HG02852 (cell line): ENCODE data around the gene NEMP1.
A peak's percentile ranks its signal among the peaks of the same experiment; 100 is the strongest.
"Not testable (repeated sequence)": the region's sequence is repeated elsewhere in the genome, so short reads cannot be mapped to it uniquely, and the experiment has no call there.

ENCODE experiments used
- ATAC-seq: cut with Tn5 transposase; IDR thresholded peaks from one replicate; pipeline ENCODE4 v1.9.1; 2021; ENCODE audit warnings: mild to moderate bottlenecking, moderate library complexity; ENCODE audit not compliant: unreplicated experiment

The NEMP1 gene, protein sequence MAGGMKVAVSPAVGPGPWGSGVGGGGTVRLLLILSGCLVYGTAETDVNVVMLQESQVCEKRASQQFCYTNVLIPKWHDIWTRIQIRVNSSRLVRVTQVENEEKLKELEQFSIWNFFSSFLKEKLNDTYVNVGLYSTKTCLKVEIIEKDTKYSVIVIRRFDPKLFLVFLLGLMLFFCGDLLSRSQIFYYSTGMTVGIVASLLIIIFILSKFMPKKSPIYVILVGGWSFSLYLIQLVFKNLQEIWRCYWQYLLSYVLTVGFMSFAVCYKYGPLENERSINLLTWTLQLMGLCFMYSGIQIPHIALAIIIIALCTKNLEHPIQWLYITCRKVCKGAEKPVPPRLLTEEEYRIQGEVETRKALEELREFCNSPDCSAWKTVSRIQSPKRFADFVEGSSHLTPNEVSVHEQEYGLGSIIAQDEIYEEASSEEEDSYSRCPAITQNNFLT

DNA sequence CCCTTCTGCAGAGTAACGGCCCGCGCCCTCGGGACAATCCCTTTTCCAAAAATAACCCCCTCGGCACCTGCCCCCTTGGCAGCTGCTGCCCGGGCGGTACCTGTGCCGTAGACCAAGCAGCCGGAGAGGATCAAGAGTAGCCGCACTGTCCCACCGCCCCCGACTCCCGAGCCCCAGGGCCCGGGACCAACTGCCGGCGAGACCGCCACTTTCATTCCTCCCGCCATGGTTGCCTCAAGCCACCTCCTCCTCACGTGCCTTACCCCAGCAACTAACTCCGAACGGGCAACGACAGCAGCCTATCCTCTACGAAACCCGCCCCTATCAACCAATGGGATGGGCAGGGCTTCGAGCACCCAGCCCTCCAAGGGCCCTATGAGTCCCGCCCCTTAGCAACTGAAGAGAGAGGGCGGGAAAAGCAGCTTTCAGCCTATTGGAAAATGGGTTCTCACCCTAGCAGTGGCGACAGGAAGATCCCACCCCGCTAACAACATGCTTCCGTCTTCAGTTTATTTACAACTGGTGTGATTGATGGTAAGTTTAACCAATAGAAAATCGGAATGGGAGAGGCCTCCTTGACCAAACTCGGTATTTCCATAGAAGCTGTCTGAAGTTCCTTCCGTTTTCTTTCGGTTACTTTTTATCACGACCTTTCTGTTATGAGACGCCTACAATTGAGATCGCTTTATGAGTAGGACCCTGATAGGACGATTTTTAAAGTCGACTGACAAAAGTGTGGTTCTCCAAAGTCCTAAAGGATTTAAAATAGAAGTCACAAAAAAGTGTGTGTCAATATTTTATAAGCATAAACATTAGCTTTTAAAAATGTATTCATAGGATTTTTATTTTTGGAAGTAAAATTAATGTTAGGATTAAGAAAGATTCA lies at the start of gene NEMP1:
TSS of gene NEMP1 (minus strand) at position 273 of the 886 bp plus-strand sequence. CDS start at position 227, 46 bp downstream.
- ATAC-seq = peak; percentile 98

DNA sequence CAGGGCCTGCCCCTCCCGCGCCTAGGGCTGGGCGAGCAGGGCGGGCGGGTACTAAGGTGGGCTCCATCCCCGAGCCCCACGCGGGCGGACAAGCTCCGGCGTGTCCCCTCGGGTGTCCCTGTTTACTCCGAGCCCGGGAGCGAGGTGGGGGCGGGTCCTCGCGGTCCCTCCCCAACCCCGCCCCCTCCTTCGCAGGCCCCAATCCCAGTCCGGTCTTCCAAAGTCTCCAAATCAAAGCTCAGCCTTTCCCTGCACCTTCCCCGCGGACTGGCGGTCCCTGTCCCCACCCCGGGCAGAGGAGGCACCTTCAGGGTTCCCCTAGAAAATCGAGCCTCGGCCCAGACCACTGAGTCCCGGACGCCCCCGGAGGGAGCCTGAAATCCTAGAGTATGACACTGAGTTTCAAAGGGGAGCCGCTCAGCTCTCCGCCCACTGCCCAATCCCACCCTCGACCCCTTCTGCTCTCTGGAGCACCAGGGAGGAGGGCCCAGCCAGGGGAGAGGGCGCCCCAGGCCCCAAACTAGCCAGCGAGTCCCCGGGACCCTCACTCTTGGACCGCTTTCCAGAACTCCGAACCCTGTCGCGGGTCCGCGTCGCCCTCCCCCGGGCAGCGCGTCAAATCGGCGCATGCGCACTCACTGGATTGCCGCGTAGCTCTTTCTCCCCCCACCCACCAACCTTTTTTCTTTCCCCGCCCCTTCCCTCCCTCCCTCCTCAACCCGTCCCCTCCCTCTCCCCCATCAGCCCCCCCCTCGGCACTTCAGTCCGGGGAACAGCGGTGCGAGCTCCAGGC lies 49.3 kb upstream of the NEMP1 start, which contains the start of gene LRP1:
TSS of gene LRP1 (plus strand) at position 758 of the 793 bp plus-strand sequence. CDS start 482 bp downstream, outside the sequence.
- peak; percentile 42 for ATAC-seq

DNA sequence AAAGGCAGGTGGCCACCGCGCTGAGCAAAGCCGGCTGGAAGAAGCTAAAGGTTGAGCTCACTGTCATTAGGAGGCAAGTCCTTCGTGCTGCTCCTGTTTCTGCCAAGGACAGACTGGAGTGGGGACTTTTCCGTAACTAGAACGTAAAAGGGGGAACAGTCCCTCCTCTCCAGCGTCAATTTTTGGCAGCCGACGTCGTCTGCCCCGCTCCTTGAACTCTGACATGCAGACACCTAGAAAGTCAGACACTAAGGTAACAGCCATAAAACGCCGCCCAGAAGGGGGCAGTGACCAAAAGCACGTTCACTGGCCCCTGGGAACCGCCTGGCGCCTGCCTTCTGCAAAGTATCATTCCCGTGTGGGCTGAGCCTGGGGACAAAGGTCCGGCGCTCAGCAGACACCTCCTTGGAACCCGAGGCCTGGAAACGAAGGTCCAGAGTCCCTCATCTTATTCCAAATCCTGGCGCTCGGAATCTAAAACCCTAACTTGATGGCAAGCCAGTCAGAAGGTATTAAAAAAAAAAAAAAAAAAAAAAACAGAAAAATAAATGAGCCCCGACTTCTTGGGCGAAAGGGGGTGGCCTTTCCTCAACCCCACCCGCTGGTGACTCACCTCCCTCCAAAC lies 48.6 kb upstream of the NEMP1 start:
- ATAC-seq = no peak

DNA sequence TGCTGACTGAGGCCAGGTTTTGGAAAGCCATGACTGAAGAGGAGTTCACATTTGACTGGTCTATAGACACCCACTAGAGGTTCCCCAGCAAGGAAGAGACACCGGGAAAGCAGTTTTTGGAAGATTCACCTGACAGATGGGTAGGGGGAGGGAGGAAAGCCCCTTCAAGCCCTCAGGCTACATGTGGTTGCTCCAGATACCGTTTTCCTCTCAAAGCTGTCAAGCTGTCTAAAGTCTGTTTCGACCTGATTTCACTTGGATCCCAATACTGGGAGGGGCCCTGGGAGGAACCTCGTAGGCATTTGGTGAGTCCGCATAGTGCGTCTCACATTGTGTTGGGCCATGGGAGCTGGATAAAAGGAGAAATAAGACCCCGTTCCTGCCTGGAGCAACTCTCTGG lies 48.0 kb upstream of the NEMP1 start:
- ATAC-seq = no peak

DNA sequence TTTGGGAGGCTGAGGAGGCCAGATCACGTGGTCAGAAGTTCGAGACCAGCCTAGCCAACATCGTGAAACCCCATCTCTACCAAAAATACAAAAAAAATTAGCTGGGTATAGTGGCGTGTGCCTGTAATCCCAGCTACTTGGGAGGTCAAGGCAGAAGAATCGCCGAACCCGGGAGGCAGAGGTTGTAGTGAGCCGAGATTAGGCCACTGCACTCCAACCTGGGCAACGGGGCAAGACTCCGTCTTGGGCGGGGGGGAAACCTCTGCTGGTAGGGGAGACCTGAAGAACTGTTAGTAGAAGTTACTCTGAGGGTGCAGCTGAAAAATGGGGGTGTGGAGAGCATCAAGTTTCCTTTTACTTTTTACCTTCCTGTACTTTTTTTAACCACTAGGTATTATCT lies 47.5 kb upstream of the NEMP1 start:
- no peak for ATAC-seq

DNA sequence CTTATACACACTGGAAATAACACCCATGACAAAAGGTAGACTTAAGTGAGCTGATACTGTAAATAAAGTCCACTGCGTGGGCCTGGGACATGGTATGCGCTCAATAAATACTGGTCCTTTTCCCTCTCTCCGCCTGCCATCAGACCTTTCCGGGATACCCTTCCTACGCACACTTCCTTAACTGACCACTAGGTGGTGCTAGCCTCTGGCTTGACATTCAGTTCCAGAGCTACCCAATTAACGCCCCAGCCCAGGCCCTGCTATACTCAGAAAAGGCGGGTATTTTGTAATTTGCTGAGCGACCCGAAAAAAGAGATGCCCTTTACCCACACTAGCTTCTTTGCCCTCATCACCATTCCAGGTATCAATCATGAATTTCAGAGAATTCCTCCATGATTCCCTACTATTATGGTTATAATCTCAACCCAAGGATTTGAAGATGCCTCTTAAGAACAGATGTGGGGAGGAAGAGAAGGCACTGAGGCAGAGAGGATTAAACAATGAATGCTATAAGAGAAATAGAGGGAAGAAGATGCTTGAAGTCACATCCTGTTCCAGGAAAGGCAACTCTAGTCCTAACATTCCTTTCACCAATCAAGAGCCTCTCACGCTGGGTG lies 45.8 kb upstream of the NEMP1 start:
- no peak for ATAC-seq

DNA sequence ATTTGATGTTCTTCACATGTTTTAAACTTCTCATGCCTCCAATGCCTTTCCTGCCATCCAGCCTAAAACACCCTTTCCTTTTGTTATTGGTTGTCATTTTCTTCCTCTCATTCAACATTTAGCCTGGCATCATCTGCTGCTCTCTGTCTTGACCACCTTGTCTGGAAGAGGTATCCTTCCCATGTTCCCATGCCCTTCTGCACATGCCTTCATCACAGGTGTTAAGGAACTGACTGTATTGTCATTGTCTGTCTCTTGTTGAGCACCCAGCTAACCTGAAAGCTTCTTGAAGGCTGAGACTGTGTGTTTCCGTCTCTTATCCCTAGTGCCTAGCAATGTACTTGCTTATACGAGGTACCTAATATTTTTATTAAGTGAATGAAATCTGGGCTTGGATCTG lies 45.2 kb upstream of the NEMP1 start:
- ATAC-seq = no peak

DNA sequence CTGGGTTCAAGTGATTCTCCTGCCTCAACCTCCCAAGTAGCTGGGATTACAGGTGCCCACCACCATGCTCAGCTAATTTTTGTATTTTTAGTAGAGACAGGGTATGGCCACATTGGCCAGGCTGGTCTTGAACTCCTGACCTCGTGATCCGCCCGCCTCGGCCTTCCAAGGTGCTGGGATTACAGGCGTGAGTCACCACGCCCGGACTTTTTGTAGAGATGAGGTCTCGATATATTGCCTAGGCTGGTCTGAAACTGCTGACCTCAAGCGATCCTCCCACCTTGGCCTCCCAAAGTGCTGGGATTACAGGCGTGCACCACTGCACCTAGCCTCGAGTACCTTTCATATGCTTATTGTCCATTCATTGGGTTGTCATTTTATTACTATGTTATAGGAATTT lies 42.1 kb upstream of the NEMP1 start:
- ATAC-seq = not testable (repeated sequence)

DNA sequence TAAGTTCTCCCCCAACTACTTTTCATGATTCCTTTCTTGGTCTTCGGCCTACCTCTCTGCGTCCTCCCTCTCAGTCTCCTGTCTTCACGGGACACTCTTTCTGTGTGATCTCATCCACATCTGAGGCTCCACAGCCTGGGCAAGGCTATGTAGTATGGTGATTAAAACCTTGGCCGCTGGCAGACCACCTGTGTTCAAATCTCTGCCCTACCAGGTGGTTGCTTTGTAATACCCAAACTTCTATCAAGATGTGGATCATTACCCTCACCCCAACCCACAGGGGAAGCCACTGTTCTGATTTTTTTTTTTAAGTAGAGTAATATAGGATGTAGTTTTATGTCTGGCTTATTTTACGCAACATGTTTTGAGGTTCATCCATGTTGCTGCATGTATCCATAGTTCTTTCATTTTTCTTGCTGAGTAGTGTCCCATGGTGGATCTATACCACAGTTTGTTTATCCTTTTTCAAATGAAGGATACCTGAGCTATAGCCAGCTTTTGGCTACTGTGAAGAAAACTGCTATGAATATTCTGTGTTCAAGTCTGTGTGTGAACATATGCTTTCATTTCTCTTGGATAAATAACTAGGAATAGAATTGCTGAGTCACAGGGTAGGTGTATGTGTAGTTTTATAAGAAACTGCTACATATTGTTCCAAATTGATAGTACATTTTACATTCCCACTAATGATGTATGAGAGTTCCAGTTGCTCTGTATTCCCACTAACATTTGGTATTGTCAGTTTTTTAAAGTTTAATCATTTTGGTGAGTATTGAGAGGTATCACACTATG lies 40.9 kb upstream of the NEMP1 start:
- ATAC-seq = no peak

DNA sequence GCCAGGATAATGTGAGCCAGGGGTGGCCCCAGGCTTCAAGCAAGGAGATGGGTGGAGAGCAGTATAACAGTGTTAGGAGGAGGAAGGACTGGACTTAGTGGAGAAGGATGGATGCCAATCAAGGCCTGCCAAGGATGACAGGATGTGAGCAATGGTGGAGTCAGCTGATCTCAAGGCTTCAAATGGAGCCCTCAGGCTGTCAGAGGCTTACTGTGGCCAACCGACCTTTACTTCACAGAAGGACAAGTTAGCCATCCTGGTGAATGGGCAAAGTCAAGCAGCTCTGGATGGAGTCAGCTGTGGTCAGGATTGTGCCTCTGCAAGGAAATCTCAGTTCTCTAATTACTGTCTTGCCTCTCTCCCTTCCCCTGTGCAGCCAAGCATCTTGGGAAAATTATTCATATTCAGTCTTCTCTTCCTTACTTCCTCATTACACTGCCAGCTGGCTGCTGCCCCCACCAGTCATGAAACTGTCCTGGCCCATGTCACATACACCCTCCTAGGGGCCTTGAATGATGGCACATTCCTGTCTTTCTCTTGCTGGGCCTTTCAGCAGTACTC lies 40.2 kb upstream of the NEMP1 start:
- ATAC-seq = no peak

DNA sequence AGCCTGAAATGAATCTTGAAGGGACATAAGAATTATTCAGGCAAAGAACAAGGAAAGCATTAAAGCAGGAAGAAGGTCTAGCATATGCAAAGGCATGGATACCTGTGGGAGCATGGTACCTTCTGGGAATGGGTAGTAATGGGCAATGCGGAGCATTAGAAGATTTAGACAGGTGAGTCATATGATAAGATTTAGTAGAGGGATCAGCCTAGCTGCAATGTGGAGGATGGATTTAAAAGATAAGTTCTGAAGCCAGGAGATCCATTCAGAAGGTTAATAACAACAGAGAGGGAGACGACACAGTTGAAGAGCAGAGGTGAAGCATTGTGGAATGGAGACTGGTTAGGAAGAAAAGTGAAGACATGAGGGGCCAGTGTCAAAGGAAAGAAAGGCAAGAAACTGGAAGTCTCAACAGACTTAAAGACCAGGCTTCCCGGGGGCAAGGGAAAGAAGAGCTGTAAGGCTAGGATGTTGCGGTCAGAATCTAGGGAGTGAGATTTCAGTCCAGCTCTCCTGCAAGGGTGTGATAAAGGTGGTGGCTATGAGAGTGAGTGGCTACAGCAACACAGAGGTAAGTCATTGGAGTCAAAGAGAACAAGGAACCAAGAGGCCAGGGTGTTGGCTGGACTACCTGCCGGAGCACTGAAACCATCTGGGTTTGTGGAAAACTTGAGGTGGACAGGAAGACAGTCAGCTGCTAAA lies 38.1 kb upstream of the NEMP1 start:
- no peak for ATAC-seq

DNA sequence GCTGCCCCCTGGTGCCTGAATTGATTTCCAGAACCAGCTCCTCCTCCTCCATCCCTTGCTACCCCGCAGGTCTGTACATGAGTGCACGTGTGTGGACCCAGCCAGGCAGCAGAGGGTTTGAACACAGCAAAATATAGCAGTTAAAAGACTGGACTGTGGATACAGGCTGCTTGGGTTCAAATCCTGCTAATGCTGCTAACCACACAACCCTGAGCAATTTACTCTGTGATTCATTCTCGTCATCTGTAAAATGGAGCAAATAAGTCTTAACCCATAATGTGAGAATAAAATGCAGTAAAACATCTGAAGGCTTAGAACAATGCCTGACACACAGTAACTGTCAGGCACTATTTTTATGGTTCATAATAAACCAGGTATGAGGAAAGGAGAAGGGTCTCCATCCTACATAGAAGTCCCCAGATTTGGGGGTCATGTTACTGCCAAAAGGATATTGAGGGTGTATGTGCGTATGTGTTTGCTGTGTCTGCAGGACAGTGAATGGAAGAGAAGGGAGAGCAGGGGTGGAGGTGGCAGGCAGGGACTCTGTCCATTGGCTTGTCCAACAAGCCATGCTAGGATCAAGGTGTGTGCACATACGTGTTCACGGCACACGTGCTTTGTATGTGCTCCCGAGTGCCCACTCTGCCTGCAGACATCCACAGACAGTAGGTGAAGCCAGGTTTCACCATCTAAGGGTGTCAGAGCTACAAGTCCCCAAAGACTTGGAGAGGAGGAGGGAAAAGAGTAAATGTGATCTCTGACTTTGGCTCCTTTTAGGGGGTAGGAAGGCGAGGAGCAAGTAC lies 34.1 kb upstream of the NEMP1 start:
- ATAC-seq = no peak

DNA sequence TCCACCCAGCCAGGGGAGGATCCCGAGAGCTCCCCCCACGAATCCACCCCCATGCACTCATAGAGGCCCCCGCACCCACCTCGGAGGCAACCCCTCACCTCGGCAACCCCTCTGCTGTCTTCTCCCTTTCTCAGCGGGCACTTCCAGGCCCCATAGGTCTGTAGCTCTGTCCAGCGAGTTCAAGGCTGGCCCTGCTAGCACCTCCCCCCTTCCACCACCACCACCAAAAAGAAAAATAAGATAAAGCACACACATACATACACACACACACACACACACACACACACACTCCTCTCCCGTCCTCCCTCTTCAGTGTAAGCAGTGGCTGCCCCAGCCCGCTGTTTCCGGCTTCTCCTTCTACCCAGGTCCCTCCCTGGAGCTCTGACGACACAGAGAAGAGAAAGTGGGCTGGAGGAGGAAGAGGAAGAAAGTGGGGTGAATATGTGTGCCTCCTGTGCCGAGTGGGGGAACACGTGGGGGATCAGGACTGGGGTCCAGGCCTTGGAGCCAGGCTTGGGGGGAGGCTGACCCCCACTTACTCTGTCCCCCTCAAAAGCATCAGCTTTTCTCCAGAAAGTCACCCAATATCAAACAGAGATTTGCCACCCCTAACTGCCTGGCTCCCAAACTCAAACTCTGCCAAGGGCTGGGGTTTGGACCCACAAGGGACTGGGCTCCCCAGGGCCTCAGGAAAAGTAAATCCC lies 32.6 kb upstream of the NEMP1 start, which contains the start of gene STAT6:
TSS of gene STAT6 (minus strand) at position 332 of the 704 bp plus-strand sequence. CDS start 3,084 bp downstream, outside the sequence.
- ATAC-seq = peak; percentile 58

DNA sequence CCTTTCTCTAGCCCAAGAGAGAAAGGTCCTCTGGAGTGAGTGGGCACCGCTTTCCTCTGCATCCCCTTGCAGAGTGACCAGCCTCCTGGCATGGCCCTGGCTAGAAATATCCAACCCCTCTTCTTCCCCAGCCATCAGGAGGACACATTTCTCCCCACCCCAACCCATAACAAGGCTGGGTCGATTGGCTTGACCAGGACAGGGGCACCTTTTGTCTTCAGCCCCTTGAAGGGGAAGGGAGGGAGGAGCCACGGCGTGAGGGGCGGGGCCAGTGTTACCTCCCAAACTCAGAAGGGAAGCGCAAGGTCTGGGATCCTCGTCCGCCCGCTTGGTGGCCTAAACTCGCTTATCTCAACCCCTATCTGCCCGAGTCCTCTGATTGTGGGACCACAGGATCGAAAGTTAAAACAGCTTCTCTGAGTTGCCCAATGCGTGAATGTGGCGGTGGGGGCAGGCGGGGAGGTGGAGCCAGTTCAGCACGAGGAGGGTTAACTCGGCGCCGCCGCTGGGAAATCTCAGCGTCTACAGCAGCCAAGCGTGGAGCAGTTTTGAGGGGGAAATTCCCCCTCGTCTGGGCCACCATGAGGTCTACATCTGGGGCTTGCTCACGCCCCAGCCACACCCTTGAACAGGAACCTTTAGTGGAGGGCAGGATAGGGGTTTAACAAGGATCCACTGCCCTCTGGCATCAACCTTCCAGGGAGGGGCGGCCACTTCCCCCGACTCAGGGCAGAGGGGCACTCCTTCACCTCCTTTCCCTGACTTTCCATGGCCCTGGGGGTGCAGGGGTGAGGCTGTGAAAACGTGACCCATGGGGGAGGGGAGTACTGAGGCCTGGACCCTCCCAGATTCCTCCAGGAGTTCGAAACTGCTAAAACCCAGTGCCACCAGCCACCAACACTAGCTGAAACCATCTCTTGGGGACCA lies 31.8 kb upstream of the NEMP1 start:
- peak; percentile 50 for ATAC-seq

DNA sequence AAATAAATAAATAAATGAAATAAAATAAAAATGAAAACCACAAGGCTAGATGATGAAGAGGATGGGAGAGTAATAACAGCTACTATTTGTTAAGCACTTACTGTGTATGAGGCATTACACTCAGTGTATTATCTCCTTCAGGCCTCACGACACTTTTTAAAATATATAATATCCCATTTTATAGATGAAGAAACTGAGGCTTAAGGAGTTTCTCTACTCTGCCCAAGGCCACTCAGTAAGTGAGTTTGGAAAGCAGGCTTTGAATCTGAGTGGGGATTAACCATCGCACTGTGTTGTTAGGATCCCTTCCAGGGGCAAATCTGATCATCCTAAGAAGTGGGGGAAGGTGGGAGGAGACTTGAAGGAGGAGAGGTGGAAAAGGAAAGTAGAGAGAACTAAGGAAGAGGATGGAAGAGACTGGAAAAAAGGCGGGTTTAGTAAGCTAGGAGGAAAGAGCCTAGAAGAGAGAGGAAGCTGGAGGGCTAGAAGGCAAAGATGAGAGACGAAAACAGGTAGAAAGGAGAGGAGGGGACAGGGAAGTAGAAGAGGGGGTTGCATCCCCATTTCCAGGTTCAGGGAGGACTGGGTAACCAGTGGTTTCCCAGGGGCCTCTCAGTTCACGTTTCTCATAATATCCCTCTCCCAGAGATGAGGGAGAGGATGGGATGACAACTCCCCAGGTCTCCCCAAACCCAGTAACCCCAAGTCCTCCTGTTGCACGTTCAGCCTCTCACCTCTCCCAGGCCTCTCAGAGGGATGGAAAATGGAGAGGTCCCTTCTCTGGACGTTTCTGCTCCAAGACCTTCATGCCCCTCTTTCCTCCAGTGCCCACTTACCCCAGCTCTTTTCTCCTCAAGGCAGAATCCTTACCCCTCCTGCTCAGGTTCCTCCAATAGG lies 30.9 kb upstream of the NEMP1 start:
- ATAC-seq = no peak
